ENCODE measurements around the gene CLSTN3. TPM values are rescaled to one million over a fixed set of nuclear protein-coding genes. Genes with fewer than 3 reads are reported as not detected.

CLSTN3 gene
- total RNA-seq, 1 donor from 2014 or later: 46.2 TPM

GRCh38 chr12:7128681-7129286 is 1.4 kb upstream of the CLSTN3 start, which contains the start of gene RBP5:
RBP5 (minus strand) TSS chr12:7128889; CDS start chr12:7128775, 114 bp downstream.
- no peak for DNase-seq (ENCODE audit: extremely low spot score in 2 of 2)
- TF ChIP-seq, protein P1, sequence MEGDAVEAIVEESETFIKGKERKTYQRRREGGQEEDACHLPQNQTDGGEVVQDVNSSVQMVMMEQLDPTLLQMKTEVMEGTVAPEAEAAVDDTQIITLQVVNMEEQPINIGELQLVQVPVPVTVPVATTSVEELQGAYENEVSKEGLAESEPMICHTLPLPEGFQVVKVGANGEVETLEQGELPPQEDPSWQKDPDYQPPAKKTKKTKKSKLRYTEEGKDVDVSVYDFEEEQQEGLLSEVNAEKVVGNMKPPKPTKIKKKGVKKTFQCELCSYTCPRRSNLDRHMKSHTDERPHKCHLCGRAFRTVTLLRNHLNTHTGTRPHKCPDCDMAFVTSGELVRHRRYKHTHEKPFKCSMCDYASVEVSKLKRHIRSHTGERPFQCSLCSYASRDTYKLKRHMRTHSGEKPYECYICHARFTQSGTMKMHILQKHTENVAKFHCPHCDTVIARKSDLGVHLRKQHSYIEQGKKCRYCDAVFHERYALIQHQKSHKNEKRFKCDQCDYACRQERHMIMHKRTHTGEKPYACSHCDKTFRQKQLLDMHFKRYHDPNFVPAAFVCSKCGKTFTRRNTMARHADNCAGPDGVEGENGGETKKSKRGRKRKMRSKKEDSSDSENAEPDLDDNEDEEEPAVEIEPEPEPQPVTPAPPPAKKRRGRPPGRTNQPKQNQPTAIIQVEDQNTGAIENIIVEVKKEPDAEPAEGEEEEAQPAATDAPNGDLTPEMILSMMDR (IDR thresholded peaks at IDR 0.05): no peak
- TF ChIP-seq POLR2A (IDR thresholded peaks at IDR 0.05): no peak
- Histone ChIP-seq H3K27me3 (no peaks in the 10 kb centered on the region), H3K27ac (peak within 1 kb of the TSS; percentile 87), H3K9me3 (no peaks in the 10 kb centered on the region), H3K4me1 (peaks cover 26% of the 10 kb centered on the region), H3K4me3 (peak within 1 kb of the TSS; percentile 64 to 65), H3K36me3 (no peaks in the 10 kb centered on the region)
- intact Hi-C loops (cut with DNase I): no loop called here

GRCh38 chr12:7129287-7129871 is 792 bp upstream of the CLSTN3 start:
- Histone ChIP-seq H3K4me3 (peak overlapping the region; percentile 64 to 65), H3K27ac (peak overlapping the region; percentile 87)

GRCh38 chr12:7130701-7131501 is 730 bp downstream of the CLSTN3 start:
- Histone ChIP-seq H3K27ac (peak overlapping the region; percentile 87), H3K9me3 (no peaks in the 10 kb centered on the region), H3K4me3 (peak overlapping the region; percentile 64 to 65), H3K27me3 (no peaks in the 10 kb centered on the region), H3K4me1 (peaks cover 26% of the 10 kb centered on the region), H3K36me3 (peaks cover 0 to 6% of the 10 kb centered on the region in 2 donors)
- intact Hi-C loops (cut with DNase I): no loop called here
- peak in 1 of 2 donors; percentile 15 for TF ChIP-seq POLR2AphosphoS5 (IDR thresholded peaks at IDR 0.05; ENCODE audit: insufficient read depth in 1 of 2, low read depth in 1 of 2)
- TF ChIP-seq, protein P1 (IDR thresholded peaks at IDR 0.05): no peak
- no peak for DNase-seq (ENCODE audit: extremely low spot score in 2 of 2)

More at GRCh38 chr12:7129287-7129871, 792 bp upstream of the CLSTN3 start:
- TF ChIP-seq, protein P1 (IDR thresholded peaks at IDR 0.05): no peak
- TF ChIP-seq POLR2A (IDR thresholded peaks at IDR 0.05) (no peak), POLR2AphosphoS5 (IDR thresholded peaks at IDR 0.05; ENCODE audit: insufficient read depth in 1 of 2, low read depth in 1 of 2) (no peak)
- no peak for DNase-seq (ENCODE audit: extremely low spot score in 2 of 2)
- no peaks in the 10 kb centered on the region for H3K9me3 ChIP-seq
- intact Hi-C loops (cut with DNase I): no loop called here
- peaks cover 26% of the 10 kb centered on the region for H3K4me1 ChIP-seq
- H3K36me3 ChIP-seq: no peaks in the 10 kb centered on the region
- H3K27me3 ChIP-seq: no peaks in the 10 kb centered on the region

DNA sequence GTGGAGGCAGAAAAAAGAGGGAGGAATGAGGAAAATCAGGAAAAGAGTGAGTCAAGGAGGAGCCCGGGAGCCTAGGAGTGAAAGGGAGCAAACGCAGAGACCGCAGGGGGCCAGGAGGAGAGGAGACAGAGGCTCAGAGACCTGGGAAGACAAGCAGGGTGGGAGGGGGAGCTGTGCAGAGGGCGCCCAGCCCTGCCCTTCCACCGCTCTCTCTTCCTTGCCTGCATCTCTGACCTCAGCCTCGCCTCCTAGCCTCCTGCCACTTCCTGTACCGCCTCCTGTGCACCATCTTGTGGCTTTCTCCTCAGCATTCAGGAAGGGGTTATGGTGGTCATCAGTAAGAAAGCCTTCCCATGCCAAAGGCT is 1.3 kb downstream of the CLSTN3 start:
- Histone ChIP-seq H3K4me1 (peaks cover 26% of the 10 kb centered on the region), H3K9me3 (no peaks in the 10 kb centered on the region), H3K4me3 (peak overlapping the region; percentile 64 to 65), H3K27me3 (no peaks in the 10 kb centered on the region), H3K36me3 (peaks cover 0 to 6% of the 10 kb centered on the region in 2 donors), H3K27ac (peak overlapping the region; percentile 87)
- DNase-seq (ENCODE audit: extremely low spot score in 2 of 2): no peak
- TF ChIP-seq, protein P1 (IDR thresholded peaks at IDR 0.05): no peak
- no peak for TF ChIP-seq POLR2A (IDR thresholded peaks at IDR 0.05)
- no peak for TF ChIP-seq POLR2AphosphoS5 (IDR thresholded peaks at IDR 0.05; ENCODE audit: insufficient read depth in 1 of 2, low read depth in 1 of 2)
- intact Hi-C loops (cut with DNase I): no loop called here
